ENCODE measurements around the gene CERS1.

CERS1 gene

DNA sequence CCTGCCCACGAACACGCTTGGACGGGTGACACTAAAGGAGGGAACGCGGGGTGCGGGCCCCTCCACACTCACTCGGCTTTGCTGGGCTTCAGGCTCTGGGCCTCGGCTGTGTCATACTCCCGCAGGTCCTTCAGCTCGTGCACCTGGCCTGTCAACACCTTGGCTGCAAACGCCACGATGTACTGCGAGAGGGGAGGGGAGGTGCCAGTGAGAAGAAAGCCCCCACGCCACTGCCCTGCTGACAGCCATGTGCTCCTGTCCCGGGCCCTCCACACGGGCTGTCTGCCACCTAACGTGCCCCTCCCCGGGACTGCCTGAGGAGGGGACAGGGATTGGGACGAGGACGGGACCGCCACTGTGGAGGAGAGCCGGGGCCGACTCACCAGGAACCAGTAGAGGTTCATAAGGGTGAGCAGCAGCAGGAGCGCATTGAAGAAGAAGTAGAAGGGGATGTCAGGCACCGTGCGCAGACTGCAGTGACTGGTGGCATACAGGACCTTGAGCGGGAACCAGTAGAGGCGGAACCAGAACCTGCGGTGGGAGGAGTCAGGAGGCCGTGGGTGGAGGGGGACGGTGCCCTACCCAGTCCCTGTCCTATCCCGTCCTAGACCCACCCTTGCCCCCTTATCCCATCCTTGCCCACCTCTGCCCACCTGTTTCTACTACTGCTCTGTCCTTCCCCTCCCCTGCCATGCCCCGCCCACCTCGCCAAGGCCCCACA lies 16.9 kb downstream of the CERS1 start:
- no peak for DNase-seq (ENCODE audit: low read depth, low spot score)
- no peak overlapping the region for H3K4me3 ChIP-seq (ENCODE audit: low read length)

DNA sequence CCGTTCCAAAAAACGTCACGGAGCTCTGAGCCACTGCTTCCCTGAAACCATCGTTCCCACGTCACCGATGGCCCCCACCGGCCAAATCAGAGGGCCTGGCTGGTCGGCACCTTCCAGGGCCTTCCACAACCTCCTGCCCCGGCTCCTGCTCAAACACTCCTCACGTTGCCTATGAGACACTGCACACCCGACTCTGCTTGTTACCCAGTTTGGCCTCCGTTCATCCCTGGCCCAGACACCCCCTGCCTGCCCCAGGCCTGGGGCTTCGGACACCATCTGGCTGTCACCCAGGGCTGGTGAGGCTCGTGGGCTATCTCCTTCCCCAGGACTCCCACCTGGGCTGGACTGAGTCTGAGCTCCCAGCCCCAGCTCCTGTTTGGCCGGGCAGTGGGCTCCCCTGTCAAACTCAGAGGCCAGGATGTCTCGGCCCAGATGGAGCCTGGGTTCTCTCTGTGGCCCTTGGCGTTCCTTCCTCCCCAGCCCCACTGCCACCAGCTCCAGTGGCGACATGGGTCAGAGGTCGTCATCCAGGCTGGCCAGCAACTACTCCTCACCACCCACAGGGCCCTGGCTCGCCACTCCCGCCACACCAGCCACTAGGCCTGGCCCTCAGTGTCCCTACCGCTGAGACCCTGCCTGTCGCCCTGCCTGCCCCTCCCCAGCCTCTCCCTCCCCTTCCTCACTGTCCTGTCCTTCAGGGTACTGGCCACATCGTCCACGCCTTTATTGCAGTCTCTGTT lies 17.7 kb downstream of the CERS1 start:
- H3K4me3 ChIP-seq (ENCODE audit: low read length), result no peak overlapping the region
- DNase-seq (ENCODE audit: low read depth, low spot score), result no peak

DNA sequence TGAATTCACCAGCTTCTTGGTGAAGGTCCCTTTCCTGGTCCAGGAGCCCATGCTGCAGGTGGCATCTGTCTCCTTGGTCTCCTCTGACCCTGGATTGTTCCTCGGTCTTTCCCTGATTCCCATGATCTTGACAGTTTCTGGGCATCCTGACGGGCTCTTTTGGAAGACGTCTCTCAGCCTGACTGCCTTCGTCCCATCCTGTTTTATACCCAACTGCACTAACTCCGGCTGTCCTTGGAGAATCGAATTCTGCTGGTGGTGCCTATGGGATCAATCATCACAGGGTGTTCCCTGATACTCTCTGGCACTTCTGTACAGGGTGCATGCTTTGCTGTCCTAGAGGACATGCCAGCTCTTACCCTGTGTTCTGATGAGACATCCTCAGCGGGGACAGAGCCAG lies 19.1 kb downstream of the CERS1 start:
- no peak overlapping the region for H3K4me3 ChIP-seq (ENCODE audit: low read length)
- DNase-seq (ENCODE audit: low read depth, low spot score), result no peak

DNA sequence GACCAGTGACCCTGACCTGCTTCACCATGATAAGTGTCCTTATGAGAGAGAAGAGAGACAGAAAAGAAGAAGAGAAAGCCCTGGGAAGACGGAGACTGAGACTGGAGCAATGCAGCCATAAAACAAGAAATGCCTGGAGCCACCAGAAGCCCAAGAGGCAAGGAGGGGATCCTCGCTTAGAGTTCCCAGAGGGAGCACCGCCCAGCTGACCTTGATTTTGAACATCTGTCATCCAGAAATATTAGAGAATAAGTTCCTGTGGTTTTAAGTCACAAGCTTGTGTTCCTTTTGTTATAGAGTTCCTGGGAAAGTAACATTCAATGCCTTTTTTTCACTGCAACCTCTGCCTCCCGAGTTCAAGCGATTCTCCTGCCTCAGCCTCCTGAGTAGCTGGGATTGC lies 20.2 kb downstream of the CERS1 start:
- H3K4me3 ChIP-seq (ENCODE audit: low read length), result no peak overlapping the region
- DNase-seq (ENCODE audit: low read depth, low spot score), result no peak

DNA sequence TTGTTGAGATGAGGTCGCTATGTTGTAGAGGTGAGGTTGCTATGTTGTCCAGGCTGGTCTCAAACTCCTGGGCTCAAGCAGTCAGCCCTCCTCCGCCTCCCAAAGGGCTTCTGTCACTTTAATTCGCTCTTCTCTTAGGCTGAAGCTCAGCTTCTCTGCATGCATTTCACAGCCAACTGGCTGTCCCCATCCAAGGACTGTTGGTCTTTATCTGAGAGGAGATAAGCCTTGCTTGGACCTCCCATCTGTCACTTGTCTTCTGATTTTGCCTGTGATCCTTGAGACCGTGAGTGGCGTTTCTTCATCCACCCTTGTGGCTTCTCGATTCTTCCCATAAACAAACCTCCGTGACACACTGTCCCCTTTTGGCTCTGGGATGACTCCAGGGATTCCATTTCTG lies 24.4 kb downstream of the CERS1 start:
- DNase-seq (ENCODE audit: low read depth, low spot score), result no peak

DNA sequence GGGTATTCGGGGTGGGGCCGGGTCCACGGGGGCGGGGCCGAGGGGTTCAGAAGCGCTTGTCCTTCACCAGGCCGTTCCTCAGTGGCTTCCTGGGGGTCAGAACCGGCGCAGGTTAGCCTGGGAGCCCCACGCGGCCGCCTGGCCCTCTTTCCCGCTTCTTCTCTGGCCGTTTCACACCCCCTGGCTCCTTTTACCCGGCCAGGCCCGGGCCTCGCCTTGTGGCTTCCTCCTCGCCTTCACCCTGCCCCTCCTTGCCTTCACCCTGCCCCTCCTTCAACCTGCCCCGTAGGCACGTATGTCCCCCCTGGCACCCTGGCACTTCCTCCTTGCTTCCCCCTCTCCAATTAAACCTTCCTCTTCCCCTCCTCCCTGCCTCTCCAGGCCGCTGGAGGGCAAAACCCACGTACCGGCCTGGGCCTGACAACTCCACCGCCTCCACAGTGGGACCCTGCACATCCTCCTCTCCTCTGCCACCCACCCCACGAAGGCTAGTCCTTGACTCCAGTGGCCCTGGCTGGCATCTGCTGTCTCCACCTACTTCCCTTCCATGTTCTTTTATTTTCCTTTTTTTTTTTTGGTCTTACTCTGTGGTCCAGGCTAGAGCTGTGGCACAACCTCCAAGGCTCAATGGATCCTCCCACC lies 25.3 kb downstream of the CERS1 start:
- H3K4me3 ChIP-seq (ENCODE audit: low read length), result no peak overlapping the region
- no peak for DNase-seq (ENCODE audit: low read depth, low spot score)

More for the DNA sequence above, 24.4 kb downstream of the CERS1 start:
- no peak overlapping the region for H3K4me3 ChIP-seq (ENCODE audit: low read length)

DNA sequence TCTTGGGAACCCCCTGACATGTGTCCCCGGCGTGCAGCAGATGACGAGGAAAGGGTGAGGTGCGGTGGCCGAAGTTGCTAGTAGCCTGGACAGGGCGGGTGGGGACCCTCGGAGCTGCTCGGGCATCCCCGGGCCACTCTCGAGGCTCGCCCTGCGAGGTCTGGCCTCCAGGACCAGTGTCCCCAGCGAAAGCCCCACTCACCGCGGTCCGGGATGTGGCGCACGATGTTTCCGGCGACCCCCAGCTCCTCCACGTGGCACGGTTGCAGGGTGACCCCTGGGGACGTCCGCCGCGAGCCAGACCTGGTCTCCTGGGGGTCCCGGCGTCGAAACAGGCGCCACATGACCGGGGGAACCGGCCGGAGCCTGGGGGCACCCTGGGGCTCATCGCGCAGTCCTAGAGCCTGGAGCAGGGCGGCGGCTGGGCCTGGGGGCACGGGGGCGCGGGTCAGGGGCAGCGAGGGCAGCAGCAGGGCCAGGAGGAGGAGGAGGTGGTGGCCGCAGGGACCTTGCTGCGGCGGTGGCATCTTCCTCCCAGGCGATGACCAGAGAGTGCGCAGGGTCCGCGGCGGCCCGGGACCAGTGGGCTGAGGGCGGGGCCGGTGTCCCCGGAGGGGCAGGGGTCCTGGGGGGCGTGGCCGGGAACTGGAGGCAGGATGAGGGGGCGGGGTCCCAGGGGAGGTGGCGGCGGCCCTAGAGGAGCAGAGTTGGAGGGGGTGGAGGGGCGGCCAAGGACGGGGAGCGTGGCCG lies 26.0 kb downstream of the CERS1 start:
- no peak overlapping the region for H3K4me3 ChIP-seq (ENCODE audit: low read length)
- no peak for DNase-seq (ENCODE audit: low read depth, low spot score)

DNA sequence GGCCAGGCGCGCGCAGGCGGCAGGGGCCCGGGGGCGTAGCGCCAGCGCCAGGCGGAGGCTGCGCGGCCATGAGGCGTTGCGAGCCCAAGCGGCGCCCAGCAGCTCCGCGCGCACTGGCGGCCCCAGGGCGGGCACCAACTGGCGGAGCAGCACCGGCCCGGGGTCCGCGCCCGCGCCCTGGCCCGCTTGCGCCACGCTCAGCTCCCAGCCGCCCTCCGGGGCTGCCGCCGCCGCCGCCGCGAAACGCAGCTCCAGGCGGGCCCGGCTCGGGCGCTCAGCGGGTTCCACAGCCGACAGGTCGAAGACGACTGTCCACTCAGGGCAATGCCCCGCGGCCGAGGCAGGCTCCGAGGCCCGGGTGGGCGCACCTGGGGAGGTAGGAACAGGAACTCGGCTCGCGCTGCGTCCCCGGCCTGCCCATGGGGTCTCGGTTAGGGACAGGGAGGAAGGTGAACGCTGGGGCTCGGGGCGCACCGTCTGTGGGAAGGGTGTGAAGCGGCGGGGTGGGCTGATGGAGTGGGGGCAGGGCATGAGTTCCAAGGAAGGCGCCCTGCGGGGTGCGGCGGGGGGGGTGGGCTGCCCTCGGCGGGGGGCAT lies 26.8 kb downstream of the CERS1 start:
- no peak for DNase-seq (ENCODE audit: low read depth, low spot score)
- H3K4me3 ChIP-seq (ENCODE audit: low read length), result no peak overlapping the region

DNA sequence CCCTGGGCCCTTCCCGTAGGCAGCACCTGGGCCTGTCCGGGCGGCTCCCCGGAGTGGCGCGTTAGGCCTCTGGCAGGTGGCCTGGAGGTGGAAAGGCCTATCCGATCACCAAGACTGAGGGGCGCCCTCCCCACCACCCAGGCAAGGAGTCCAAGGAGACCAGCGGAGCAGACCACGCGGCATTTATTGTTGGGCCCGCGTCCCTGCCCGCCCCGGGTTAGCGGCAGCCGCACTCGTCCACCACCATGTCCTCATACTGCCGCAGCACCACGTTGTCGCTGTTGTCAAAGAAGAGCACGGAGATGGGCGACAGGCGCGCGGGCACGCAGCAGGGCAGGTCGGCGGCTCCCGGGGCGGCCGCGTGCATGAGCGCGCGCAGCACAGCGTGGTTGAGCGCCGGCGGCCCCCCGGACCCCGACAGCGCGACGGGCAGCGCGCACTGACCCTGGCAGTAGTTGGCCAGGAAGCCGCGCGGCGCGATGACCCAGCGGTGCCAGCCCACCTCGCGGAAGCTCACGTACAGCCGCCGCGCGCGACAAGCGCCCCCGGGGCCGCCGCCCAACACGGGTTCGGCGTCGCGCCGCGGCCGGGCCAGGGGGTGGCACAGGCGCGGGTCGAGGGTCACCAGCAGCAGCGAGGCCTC lies 27.5 kb downstream of the CERS1 start:
- H3K4me3 ChIP-seq (ENCODE audit: low read length), result no peak overlapping the region
- DNase-seq (ENCODE audit: low read depth, low spot score), result no peak

DNA sequence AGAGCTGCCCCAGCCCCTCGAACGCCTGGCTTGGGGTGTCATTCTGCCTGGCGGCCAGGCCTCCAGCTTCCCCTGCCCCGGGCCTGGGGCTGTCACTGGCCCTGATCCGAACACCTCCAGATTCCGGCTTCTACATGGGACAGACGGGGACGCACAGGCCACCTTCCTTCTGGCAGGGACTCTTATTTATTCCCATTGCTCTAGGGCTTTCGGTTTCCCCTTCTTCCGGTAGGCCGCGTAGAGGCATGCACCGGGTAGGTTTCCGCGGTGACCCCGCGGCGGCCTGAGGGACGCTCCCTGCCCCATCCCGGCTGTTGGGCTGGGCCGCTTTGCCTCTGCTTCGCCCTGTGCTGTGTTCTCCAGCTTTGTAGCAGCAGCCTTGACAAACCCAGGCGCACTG lies 28.2 kb downstream of the CERS1 start:
- H3K4me3 ChIP-seq (ENCODE audit: low read length), result no peak overlapping the region
- no peak for DNase-seq (ENCODE audit: low read depth, low spot score)

DNA sequence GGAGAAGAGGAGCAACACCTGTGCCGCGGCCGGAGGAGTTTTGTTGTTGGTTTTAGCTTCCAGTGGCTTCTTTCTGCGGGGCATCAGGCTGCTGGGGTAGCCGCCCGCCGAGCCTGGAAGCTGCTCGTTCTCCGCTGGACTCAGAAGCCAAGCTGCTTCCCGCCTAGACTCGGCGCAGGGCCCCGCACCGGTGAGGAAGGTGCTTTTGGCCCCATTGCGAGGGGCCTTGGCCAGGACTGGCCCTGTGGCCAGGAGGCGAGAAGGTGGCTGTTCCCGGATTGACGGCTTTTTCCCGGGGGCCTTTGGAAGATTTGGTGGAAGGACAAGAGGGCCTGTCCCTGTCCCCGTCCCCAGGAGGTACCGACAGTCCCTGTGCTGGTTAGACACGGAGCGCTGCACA lies 28.8 kb downstream of the CERS1 start:
- no peak for DNase-seq (ENCODE audit: low read depth, low spot score)
- H3K4me3 ChIP-seq (ENCODE audit: low read length), result no peak overlapping the region

DNA sequence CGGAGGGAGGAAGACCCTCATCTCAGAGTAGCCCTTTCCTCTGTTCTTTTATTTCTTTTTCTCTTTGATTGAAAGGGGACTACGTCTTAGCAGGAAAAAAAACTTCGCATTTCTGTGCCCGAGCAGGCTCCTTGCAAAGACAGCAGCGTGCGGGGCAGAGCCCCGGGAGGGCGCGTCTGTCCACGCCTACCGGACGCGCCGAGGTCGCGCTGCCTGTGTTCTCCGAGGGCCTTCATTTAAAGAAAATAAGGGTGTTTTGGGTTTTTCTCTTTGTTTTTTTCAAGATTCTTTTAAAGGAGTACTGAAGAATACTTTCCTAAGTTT lies 29.2 kb downstream of the CERS1 start:
- no peak overlapping the region for H3K4me3 ChIP-seq (ENCODE audit: low read length)
- DNase-seq (ENCODE audit: low read depth, low spot score), result no peak

DNA sequence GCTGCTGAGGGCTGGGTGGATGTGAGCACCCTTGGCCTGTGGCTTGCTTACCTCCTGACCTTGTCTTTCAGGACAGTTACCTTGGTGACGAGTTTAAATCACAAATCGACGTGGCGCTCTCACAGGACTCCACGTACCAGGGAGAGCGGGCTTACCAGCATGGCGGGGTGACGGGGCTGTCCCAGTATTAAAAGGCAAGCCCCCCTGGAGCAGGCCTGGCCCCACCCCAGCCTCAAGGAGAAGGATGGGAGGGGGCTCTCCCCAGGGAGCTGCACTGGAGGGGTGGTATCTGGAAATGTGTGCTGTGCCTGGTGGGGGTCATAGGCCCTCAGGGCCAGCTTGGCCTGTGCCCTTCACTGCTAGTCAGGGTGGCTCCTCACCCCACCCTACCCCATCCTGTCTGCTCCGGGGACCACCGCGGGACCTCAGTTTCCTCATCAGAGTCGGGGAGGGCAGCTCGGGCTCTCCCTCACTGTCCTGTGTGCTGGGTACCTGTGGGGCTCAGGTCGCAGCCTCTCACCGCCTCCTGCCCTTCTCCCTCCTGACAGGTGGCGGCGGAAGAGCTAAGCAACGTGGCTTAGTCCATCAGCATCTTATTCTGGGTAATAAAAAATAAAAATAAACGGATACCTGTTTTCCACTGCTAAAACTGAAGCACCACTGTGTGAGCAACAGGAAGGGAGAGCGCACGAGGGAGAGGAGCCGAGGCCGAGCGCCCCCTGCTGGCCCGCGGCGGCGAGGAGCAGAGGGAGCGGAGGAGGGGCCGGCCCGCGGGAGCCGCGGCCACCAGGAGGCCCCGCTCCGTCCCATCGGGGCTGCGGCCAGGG lies 29.8 kb downstream of the CERS1 start:
- peak; percentile 15 for DNase-seq (ENCODE audit: low read depth, low spot score)

DNA sequence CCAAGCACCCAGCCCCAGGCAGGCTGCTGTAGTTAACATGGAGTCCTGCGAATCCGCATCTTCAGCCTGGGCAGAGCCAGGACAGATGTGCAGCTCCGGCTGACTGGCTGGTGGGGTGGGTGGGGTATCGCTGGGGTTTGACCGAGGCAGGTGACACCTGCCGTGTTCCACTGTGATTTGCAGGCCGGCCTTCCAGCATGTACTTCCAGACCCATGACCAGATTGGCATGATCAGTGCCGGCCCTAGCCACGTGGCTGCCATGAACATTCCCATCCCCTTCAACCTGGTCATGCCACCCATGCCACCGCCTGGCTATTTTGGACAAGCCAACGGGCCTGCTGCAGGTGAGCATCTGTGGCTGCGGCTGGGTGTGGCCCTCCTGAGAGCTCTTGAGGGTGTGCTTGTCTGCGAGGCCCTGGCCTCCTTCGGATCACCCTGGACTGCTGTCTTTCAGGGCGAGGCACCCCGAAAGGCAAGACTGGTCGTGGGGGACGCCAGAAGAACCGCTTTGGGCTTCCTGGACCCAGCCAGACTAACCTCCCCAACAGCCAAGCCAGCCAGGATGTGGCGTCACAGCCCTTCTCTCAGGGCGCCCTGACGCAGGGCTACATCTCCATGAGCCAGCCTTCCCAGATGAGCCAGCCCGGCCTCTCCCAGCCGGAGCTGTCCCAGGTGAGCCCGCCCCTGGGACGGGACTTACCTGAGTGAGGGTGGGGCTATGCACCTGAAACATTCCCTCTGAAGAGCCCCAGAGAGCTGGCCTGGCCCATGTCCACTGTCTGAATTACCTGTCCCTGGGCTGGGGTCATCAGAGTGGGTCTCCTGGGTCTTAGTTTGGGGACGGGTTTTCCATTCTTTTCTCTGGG lies 30.6 kb downstream of the CERS1 start:
- no peak overlapping the region for H3K4me3 ChIP-seq (ENCODE audit: low read length)
- DNase-seq (ENCODE audit: low read depth, low spot score), result no peak

More for the DNA sequence above, 29.8 kb downstream of the CERS1 start:
- H3K4me3 ChIP-seq (ENCODE audit: low read length), result no peak overlapping the region

DNA sequence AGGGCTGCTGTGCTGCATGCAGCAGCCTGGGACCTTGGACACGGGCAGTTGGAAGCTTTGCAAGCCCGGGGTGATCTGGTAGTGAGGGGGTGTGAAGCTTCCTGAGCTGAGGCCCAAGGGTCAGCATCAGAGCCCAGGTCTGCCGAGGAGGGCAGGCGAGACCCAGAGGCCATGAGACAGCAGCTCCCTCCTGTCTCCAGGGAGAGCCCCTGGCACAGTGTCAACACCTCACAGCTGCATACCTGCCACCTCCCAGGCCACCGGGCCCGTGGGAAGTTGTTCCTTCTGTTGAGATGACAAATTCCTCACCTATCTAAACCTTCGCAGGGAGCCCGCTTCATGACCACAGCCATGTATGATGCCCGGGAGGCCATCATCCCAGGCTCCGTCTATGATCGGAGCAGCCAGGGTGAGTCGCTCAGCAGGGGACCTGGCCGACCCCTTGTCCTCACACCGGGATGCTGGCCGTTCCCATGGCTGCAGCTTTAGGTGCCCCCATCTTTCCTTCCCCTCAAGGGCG lies 32.1 kb downstream of the CERS1 start:
- H3K4me3 ChIP-seq (ENCODE audit: low read length), result no peak overlapping the region
- DNase-seq (ENCODE audit: low read depth, low spot score), result no peak

DNA sequence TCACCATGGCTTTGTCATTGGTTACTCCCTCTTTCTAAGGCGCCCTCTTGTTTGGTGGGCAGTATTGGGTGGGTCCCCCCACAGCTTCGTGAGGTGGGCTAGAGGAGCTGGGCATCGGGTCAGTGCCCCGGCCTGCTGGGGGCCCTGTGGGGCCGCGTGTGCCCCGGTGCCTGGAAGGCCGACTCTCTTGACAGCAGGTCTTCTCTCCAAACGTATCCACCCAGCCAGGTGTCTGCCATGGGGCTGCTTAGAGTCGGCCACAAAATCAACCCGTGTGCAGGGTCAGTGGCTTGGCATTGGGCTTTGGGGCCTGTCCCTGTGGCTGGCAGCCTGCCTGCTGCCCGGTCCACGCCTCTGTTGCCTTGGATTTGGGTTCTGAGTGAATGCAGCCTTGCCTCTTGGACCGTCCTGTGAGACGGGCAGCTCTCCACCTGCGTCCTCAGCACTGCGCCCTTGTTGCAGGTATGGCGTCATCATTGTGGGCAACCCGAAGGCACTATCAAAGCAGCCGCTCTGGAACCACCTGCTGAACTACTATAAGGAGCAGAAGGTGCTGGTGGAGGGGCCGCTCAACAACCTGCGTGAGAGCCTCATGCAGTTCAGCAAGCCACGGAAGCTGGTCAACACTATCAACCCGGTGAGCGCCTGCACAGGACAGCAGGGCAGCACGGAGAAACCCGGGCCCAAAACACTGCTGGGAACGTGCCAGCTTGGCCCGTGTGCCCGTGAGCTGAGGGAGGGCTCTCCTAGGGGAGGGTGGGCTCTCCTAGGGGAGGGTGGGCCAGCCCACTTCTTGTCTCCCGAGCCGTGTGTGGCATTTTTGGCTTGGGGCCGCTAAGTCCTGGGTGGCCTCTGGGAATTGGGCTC lies 32.7 kb downstream of the CERS1 start:
- no peak overlapping the region for H3K4me3 ChIP-seq (ENCODE audit: low read length)
- DNase-seq (ENCODE audit: low read depth, low spot score), result no peak
